Hematopoietic multipotent progenitor cell (in vitro differentiated cells): ENCODE data around the gene CARD11. TPM values are rescaled to one million over a fixed set of nuclear protein-coding genes. Genes with fewer than 3 reads are reported as not detected.
"Not testable (repeated sequence)": the region's sequence is repeated elsewhere in the genome, so short reads cannot be mapped to it uniquely, and the experiment has no call there.

ENCODE experiments used
- DNase-seq, 3 donors: peaks; one replicate each; pipeline ENCODE4 v3.0.0-alpha.2; 2011 to 2015; ENCODE audit warnings: low read depth in 2 of 3, low spot score in 2 of 3
- total RNA-seq: library from RNA; depleted of rRNA; stranded (reverse); fragments of >200 nt; gene quantifications from one replicate; pipeline ENCODE4 v1.2.3, GENCODE V29; 2012

The CARD11 gene
- total RNA-seq, 1 donor: 15.1 TPM

GRCh38 chr7:2929321-2930201, 114.1 kb downstream of the CARD11 start:
- no peak for DNase-seq

- DNase-seq: no peak
Observed at GRCh38 chr7:2928613-2929311, 114.9 kb downstream of the CARD11 start.

GRCh38 chr7:2928256-2928612, 115.4 kb downstream of the CARD11 start:
- DNase-seq: no peak

- DNase-seq: no peak
Observed at GRCh38 chr7:2927592-2927991, 116.1 kb downstream of the CARD11 start.

- DNase-seq: no peak
Observed at GRCh38 chr7:2926896-2927405, 116.7 kb downstream of the CARD11 start.

- DNase-seq: no peak
Observed at GRCh38 chr7:2926120-2926895, 117.4 kb downstream of the CARD11 start.

- no peak for DNase-seq
Observed at GRCh38 chr7:2924866-2925840, 118.5 kb downstream of the CARD11 start.

GRCh38 chr7:2923886-2924574, 119.6 kb downstream of the CARD11 start:
- no peak for DNase-seq

GRCh38 chr7:2923291-2923781, 120.3 kb downstream of the CARD11 start:
- no peak for DNase-seq

- DNase-seq: no peak
Observed at GRCh38 chr7:2922866-2923265, 120.8 kb downstream of the CARD11 start.

GRCh38 chr7:2922348-2922691, 121.3 kb downstream of the CARD11 start:
- no peak for DNase-seq

- DNase-seq: no peak
Observed at GRCh38 chr7:2921653-2922347, 121.9 kb downstream of the CARD11 start.

- no peak for DNase-seq
Observed at GRCh38 chr7:2920956-2921652, 122.6 kb downstream of the CARD11 start.

- DNase-seq: not testable (repeated sequence)
Observed at GRCh38 chr7:2920480-2920879, 123.2 kb downstream of the CARD11 start.

- no peak for DNase-seq
Observed at GRCh38 chr7:2920041-2920440, 123.6 kb downstream of the CARD11 start.

- DNase-seq: no peak
Observed at GRCh38 chr7:2919256-2919655, 124.4 kb downstream of the CARD11 start.

GRCh38 chr7:2918406-2918805, 125.3 kb downstream of the CARD11 start:
- DNase-seq: no peak

- no peak for DNase-seq
Observed at GRCh38 chr7:2915023-2915422, 128.6 kb downstream of the CARD11 start.
